ENCODE measurements around the gene ANGPTL3. TPM values are rescaled to one million over a fixed set of nuclear protein-coding genes. Genes with fewer than 3 reads are reported as not detected.

The ANGPTL3 gene
- total and polyA plus RNA-seq, 2 of the 4 experiments (the other 2 are of a cell fraction), result not detected

- DNase-seq, result peak; percentile 49
- Histone ChIP-seq H3K79me1 (ENCODE audit: low read depth in 1 of 2, low read length in 2 of 2) (peaks cover 6 to 26% of the 10 kb centered on the region in 2 experiments), H3K9me1 (ENCODE audit: insufficient read depth, low read length) (peaks cover 2% of the 10 kb centered on the region; the same call in 1 of the 2 replicates), H4K8ac (ENCODE audit: low read depth in 2 of 2, low read length in 2 of 2) (no peak overlapping the region), H3K9me3 (ENCODE audit: control insufficient read depth, insufficient read depth, low read length) (no peaks in the 10 kb centered on the region), H2BK15ac (ENCODE audit: low read depth, low read length) (no peak overlapping the region), H2AFZ (replicated peaks; ENCODE audit: low read length, poor library complexity) (no peak overlapping the region), H3K56ac (ENCODE audit: extremely low read depth, insufficient read depth, low read length) (no peak overlapping the region), H3K27me3 (ENCODE audit: control insufficient read depth, insufficient read depth, low read length) (no peaks in the 10 kb centered on the region), H3K9ac (ENCODE audit: low read depth, low read length) (no peak overlapping the region), H3K27ac (ENCODE audit: insufficient read depth, low read length) (no peak overlapping the region), H4K91ac (ENCODE audit: insufficient read depth, low read depth, low read length) (no peak overlapping the region), H3K18ac (ENCODE audit: low read depth, low read length) (no peak overlapping the region), H3K14ac (replicated peaks; ENCODE audit: low read depth, low read length) (no peak overlapping the region), H2AK5ac (ENCODE audit: low read depth, low read length) (no peak overlapping the region), H3K36me3 (ENCODE audit: control insufficient read depth, insufficient read depth, low read length) (peaks cover 13% of the 10 kb centered on the region), H2AK9ac (replicated peaks; ENCODE audit: low read depth, low read length, poor library complexity) (no peak overlapping the region), H2BK120ac (ENCODE audit: low read depth, low read length) (no peak overlapping the region), H3K23ac (ENCODE audit: low read depth, low read length) (no peak overlapping the region), H4K5ac (ENCODE audit: low read depth, low read length) (no peak overlapping the region), H3K4me1 (ENCODE audit: control insufficient read depth, insufficient read depth, low read length) (peaks cover 5% of the 10 kb centered on the region), H2BK20ac (ENCODE audit: low read depth, low read length) (no peak overlapping the region), H3K4me3 (ENCODE audit: insufficient read depth, low read depth, low read length) (no peak overlapping the region), H3K4me2 (ENCODE audit: low read depth, low read length) (no peak overlapping the region), H2BK5ac (ENCODE audit: low read depth, low read length, poor library complexity, severe bottlenecking) (peak overlapping the region; percentile 53), H4K20me1 (ENCODE audit: insufficient read depth, low read length) (no peaks in the 10 kb centered on the region), H3K4ac (ENCODE audit: low read depth, low read length) (no peak overlapping the region)
- dilution Hi-C loops (cut with HindIII; ENCODE audit: low sequenced_read_pairs, unreplicated experiment) (no loop called here), in situ Hi-C loops (cut with MboI; ENCODE audit: low sequenced_read_pairs) (no loop called here), intact Hi-C loops (cut with micrococcal nuclease) (no loop called here)
- CTCF ChIA-PET, result no interaction called here
- no TSS peak for BruUV-seq (replicated peaks)
- no peak for TF ChIP-seq CEBPB (IDR thresholded peaks at IDR 0.05; ENCODE audit: low read depth, low read length)
- TF ChIP-seq CTCF (conservative IDR thresholded peaks at IDR 0.05; ENCODE audit: low read depth, low read length), result no peak
- no peak for TF ChIP-seq POLR2A (IDR thresholded peaks at IDR 0.05; ENCODE audit: low read depth, low read length)
- no peak for TF ChIP-seq NFE2L2 (IDR thresholded peaks at IDR 0.05; ENCODE audit: low read depth, low read length)
- TF ChIP-seq RFX5 (IDR thresholded peaks at IDR 0.05; ENCODE audit: low read depth, low read length), result no peak
- TF ChIP-seq FOS (IDR thresholded peaks at IDR 0.05; ENCODE audit: low read depth, low read length), result no peak
- no peak for TF ChIP-seq USF2 (IDR thresholded peaks at IDR 0.05; ENCODE audit: low read depth, low read length)
- TF ChIP-seq ELK1 (IDR thresholded peaks at IDR 0.05; ENCODE audit: borderline replicate concordance, low read depth, low read length), result no peak
- TF ChIP-seq SMC3 (IDR thresholded peaks at IDR 0.05; ENCODE audit: low read depth, low read length), result no peak
- TF ChIP-seq MAZ (IDR thresholded peaks at IDR 0.05; ENCODE audit: borderline replicate concordance, low read depth, low read length), result no peak
- no peak for TF ChIP-seq BHLHE40 (IDR thresholded peaks at IDR 0.05; ENCODE audit: low read depth, low read length)
- TF ChIP-seq MXI1 (IDR thresholded peaks at IDR 0.05; ENCODE audit: borderline replicate concordance, low read depth, low read length), result no peak
- no peak for TF ChIP-seq CHD1 (IDR thresholded peaks at IDR 0.05; ENCODE audit: low read depth, low read length)
- no peak for TF ChIP-seq RCOR1 (IDR thresholded peaks at IDR 0.05; ENCODE audit: insufficient replicate concordance, low read length)
- TF ChIP-seq RAD21 (IDR thresholded peaks at IDR 0.05; ENCODE audit: low read length), result no peak
- no peak for TF ChIP-seq MAFK (IDR thresholded peaks at IDR 0.05; ENCODE audit: low read depth, low read length)
- no CpG with 5 or more reads among the region's 1 CpG for WGBS, 2 experiments (ENCODE audit: extremely low coverage in 2 of 2, insufficient read length in 1 of 2)
- POLR2A ChIA-PET (ENCODE audit: unreplicated experiment), result no interaction called here
- ATAC-seq (ENCODE audit: low read depth), result peak; percentile 5; the same call in 1 of the 2 replicates
Measured at GRCh38 chr1:62625415-62625814, 28.1 kb downstream of the ANGPTL3 start.
